ENCODE measurements around the gene SEMA4B. TPM values are rescaled to one million over a fixed set of nuclear protein-coding genes. Genes with fewer than 3 reads are reported as not detected.

Gene SEMA4B
- total and polyA plus RNA-seq, 2 experiments from 2014 or later, result 16.7 to 48.2 TPM

DNA sequence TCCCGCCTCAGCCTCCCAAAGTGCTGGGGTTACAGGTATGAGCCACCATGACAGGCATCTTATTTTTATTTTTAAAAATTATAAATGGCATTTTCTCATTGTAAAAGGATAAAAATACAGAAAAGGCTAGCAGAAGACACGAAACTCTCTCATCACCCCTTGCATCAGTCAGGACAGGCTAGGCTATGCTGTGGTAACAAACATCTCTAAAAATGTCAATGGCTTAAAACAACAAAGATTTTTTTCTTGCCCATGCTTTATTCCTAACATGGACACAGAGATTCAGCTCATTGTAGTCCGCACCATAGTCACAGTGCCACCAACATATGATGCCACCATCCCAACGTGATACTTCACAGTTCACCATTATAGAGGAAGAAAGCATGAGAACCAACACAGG, 34.0 kb upstream of the SEMA4B start (continued):
- TF ChIP-seq POLR2AphosphoS5 (IDR thresholded peaks at IDR 0.05; ENCODE audit: low read depth) (no peak), JUNB (IDR thresholded peaks at IDR 0.05; ENCODE audit: unreplicated experiment) (no peak), EZH2phosphoT487 (IDR thresholded peaks at IDR 0.05; ENCODE audit: unreplicated experiment) (no peak), ZNF462 (CRISPR knock-in tag; IDR thresholded peaks at IDR 0.05) (no peak), ZNF331 (CRISPR knock-in tag; IDR thresholded peaks at IDR 0.05; ENCODE audit: low read depth) (no peak), EZH2 (IDR thresholded peaks at IDR 0.05; ENCODE audit: low read depth, unreplicated experiment) (no peak)
- TF ChIP-seq, protein P1, sequence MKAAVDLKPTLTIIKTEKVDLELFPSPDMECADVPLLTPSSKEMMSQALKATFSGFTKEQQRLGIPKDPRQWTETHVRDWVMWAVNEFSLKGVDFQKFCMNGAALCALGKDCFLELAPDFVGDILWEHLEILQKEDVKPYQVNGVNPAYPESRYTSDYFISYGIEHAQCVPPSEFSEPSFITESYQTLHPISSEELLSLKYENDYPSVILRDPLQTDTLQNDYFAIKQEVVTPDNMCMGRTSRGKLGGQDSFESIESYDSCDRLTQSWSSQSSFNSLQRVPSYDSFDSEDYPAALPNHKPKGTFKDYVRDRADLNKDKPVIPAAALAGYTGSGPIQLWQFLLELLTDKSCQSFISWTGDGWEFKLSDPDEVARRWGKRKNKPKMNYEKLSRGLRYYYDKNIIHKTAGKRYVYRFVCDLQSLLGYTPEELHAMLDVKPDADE (IDR thresholded peaks at IDR 0.05), result no peak

DNA sequence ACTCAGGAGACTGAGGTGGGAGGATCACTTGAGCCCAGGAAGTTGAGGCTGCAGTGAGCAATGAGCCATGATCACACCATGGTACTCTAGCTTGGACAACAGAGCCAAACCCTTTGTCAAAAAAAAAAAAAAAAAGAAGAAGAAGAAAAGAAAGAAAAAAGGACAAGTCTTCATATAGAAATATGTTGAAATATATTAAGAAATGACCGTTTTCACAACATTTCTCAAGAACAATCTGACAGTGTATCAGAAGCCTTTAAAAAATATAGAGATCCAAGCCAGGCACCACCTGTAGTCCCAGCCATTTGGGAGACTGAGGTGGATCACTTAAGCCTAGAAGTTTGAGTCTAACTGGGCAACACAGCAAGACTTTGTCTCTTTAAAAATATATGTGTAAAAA, 29.5 kb upstream of the SEMA4B start:
- ATAC-seq, result no peak
- Histone ChIP-seq H3K36me3 (ENCODE audit: insufficient read depth) (no peaks in the 10 kb centered on the region), H3K27me3 (ENCODE audit: insufficient read depth) (no peaks in the 10 kb centered on the region), H3K79me2 (replicated peaks; ENCODE audit: insufficient read depth) (no peaks in the 10 kb centered on the region), H2AFZ (no peak overlapping the region), H3F3A (replicated peaks; ENCODE audit: low read depth) (0 out of 2 replicates have a peak, but pooled peaks cover 7% of the 10 kb centered on the region), H4K20me1 (replicated peaks; ENCODE audit: insufficient read depth) (no peaks in the 10 kb centered on the region), H3K9me2 (ENCODE audit: insufficient read depth) (no peaks in the 10 kb centered on the region), H3K4me3 (no peak overlapping the region), H3K4me2 (no peak overlapping the region), H3K27ac (ENCODE audit: low read depth) (no peak overlapping the region), H3K4me1 (ENCODE audit: insufficient read depth) (peaks cover 24% of the 10 kb centered on the region)
- Mint-ChIP-seq H3K4me1 (peaks cover 25% of the 10 kb centered on the region), H3K9me3 (no peaks in the 10 kb centered on the region), H3K4me3 (no peak overlapping the region), H3K36me3 (ENCODE audit: low read depth) (no peaks in the 10 kb centered on the region), H3K27me3 (ENCODE audit: insufficient read depth, low read depth, poor library complexity) (peaks cover 9% of the 10 kb centered on the region), H3K27ac (no peak overlapping the region)
- TF ChIP-seq EZH2phosphoT487 (IDR thresholded peaks at IDR 0.05; ENCODE audit: unreplicated experiment) (no peak), STAT1 (IDR thresholded peaks at IDR 0.05; ENCODE audit: unreplicated experiment) (no peak), JUNB (IDR thresholded peaks at IDR 0.05; ENCODE audit: unreplicated experiment) (no peak), CTCF (conservative IDR thresholded peaks at IDR 0.05; ENCODE audit: low read depth in 2 of 2) (no peak), EZH2 (IDR thresholded peaks at IDR 0.05; ENCODE audit: low read depth, unreplicated experiment) (no peak)
- DNase-seq (ENCODE audit: low spot score), result no peak

Measured in GM23338 (cell line).